ENCODE results near the gene PNLDC1.
"Not testable (repeated sequence)": the region's sequence is repeated elsewhere in the genome, so short reads cannot be mapped to it uniquely, and the experiment has no call there.

Gene PNLDC1

GRCh38 chr6:159819932-159820640 is 20.0 kb downstream of the PNLDC1 start:
- DNase-seq: peak; percentile 15

- DNase-seq: no peak
Observed at GRCh38 chr6:159821122-159821521, 21.0 kb downstream of the PNLDC1 start.

GRCh38 chr6:159821726-159822125 is 21.6 kb downstream of the PNLDC1 start:
- no peak for DNase-seq

- DNase-seq: no peak
Observed at GRCh38 chr6:159823953-159824352, 23.9 kb downstream of the PNLDC1 start.

- DNase-seq: not testable (repeated sequence)
Observed at GRCh38 chr6:159824690-159825089, 24.6 kb downstream of the PNLDC1 start.

GRCh38 chr6:159826004-159826403 is 25.9 kb downstream of the PNLDC1 start:
- no peak for DNase-seq

GRCh38 chr6:159826968-159827647 is 27.0 kb downstream of the PNLDC1 start:
- no peak for DNase-seq

- no peak for DNase-seq
Observed at GRCh38 chr6:159828074-159828473, 28.0 kb downstream of the PNLDC1 start.

GRCh38 chr6:159829526-159829925 is 29.4 kb downstream of the PNLDC1 start:
- DNase-seq: no peak

GRCh38 chr6:159830501-159831372 is 30.7 kb downstream of the PNLDC1 start:
- no peak for DNase-seq

- DNase-seq: no peak
Observed at GRCh38 chr6:159831373-159831679, 31.2 kb downstream of the PNLDC1 start.

- no peak for DNase-seq
Observed at GRCh38 chr6:159832946-159833345, 32.9 kb downstream of the PNLDC1 start.

GRCh38 chr6:159833556-159833955 is 33.5 kb downstream of the PNLDC1 start:
- no peak for DNase-seq

GRCh38 chr6:159833997-159834603 is 34.0 kb downstream of the PNLDC1 start:
- DNase-seq: no peak

- DNase-seq: no peak
Observed at GRCh38 chr6:159836718-159837490, 36.8 kb downstream of the PNLDC1 start.

GRCh38 chr6:159837511-159837910 is 37.4 kb downstream of the PNLDC1 start:
- DNase-seq: no peak

- no peak for DNase-seq
Observed at GRCh38 chr6:159838020-159838744, 38.1 kb downstream of the PNLDC1 start.

- no peak for DNase-seq
Observed at GRCh38 chr6:159842035-159842434, 42.0 kb downstream of the PNLDC1 start.

- no peak for DNase-seq
Observed at GRCh38 chr6:159844737-159845645, 44.9 kb downstream of the PNLDC1 start.

- DNase-seq: not testable (repeated sequence)
Observed at GRCh38 chr6:159848552-159848951, 48.5 kb downstream of the PNLDC1 start.

- not testable (repeated sequence) for DNase-seq
Observed at GRCh38 chr6:159849851-159850250, 49.8 kb downstream of the PNLDC1 start.
